COLO668 (cell line): ENCODE results near the gene PGK2.

Experiments used
- DNase-seq: peaks from one replicate; lab custom pipeline; 2025; ENCODE audit not compliant: unreplicated experiment; lab: John Stamatoyannopoulos, UW

Gene PGK2

GRCh38 chr6:49787176-49787575 is at the start of gene PGK2:
TSS of gene PGK2 (minus strand) at chr6:49787285. CDS start at chr6:49787187, 98 bp downstream.
- no peak for DNase-seq

DNA sequence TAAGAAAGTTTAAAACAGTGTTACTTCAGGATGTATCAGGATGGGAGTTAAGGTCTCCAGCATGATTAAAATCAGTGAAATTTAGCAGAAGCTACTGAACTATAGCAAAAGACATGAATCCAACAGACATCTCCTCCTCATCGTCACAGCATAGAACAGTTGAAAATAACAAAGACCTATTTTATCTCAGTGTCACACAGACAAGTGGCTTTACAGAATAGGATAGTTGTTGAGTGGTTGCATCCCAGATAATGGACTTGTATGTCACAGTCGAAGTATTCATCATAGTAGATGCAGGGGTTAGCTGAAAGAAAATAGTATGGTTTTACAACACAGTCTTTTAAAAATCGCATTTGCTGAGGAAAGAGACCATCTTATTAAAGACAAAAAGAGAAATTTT is 48.1 kb upstream of the PGK2 start:
- DNase-seq = no peak

GRCh38 chr6:49833386-49833785 is 46.3 kb upstream of the PGK2 start:
- DNase-seq = no peak

DNA sequence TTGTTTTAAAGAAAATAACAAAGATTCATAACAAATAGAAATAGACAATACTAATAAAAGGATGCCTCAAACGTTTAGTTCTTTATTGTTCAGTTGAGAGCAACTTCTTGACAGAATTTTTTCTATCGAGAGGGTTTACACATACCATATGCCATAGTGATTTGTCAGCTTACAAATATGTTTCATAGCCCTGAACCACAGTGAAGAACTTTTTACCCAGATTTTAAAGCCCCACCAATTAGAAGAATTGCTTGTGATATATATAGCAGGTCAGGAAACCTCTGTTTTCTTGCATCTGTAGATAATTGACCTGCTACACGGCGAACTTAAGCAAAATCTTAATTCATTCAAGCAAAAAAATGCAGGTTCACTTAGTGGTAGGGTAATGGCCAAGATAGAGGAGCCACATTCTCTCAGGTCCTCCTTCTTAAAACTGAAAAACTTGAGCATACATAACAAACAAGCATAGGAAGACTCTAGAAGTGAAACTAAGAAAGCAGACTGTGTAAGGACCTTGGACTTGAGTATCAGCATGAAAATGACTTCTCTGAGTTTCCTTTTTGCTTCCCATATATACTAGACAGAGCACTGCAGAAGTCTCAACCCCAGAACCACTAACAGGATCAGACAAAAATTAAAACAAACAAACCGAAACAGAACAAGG is 39.8 kb upstream of the PGK2 start:
- DNase-seq = no peak

- no peak for DNase-seq
Observed at GRCh38 chr6:49815166-49815565, 28.1 kb upstream of the PGK2 start.

DNA sequence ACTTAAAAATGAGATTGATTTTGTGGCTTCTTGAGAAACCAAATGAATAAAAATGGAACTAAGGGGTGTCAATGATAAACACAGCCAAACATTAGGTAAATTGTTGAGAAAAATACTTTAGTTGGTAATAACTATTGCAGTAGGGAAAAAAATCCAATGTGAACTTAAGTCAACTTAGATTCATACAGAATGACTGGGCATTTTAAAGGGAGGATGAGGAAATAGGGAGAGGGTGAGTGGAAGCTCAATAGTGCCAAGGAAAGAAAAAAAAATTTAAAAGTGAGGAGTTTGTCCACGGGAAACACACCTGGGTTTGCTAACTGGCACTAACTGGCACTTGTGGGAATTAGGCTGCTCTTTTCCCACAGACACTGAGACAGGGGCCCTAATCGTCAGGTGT is 26.2 kb upstream of the PGK2 start:
- DNase-seq = no peak

DNA sequence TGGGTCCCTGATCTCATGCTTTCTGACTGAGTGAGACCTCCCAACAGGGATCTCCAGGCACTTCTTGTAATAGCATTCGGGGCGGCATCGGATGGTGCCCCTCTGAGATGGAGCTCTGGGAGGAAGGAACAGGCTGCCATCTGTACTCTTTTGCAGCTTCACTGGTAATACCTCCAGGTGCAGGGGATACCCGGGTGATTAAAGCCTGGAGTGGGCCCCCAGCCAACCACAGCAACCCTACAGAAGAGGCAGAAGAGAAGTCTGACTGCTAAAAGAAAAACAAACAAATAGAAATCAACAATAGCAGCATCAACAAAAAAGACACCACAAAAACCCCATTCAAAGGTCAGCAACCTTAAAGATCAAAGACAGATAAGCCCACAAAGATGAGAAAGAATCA is 19.1 kb upstream of the PGK2 start:
- no peak for DNase-seq

GRCh38 chr6:49805246-49805645 is 18.2 kb upstream of the PGK2 start:
- no peak for DNase-seq

DNA sequence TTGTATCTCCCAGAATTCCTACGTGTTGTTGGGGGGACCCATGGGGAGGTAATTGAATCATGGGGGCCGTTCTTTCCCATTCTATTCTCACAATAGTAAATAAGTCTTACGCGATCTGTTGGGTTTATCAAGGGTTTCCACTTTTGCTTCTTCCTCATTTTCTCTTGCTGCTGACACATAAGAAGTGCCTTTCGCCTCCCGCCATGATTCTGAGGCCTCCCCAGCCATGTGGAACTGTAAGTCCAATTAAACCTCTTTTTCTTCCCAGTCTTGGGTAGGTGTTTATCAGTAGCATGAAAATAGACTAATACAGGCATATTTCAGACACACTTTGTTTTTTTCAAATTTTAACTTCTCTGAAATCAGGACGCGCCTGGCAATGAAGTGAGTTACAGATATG is 14.4 kb upstream of the PGK2 start:
- no peak for DNase-seq

DNA sequence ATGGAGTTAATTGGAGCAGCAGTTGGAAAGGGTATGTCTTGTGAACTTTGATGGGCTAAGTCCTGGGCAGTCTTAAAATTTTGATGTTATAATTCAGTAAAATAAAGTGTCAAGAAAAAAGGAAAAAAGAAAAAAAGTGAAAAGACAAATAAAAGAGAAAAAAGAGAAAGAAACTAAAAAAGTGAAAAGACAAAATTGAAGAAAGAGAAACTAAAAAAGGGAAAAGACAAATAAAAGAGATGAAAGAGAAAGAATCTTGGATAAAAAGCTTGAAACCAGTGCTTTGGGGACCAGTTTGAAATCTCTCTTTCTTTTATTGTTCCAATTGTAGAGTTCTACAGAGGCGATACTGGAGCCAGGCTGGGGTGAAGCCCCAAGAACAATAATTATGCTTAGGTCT is 12.0 kb upstream of the PGK2 start:
- no peak for DNase-seq

DNA sequence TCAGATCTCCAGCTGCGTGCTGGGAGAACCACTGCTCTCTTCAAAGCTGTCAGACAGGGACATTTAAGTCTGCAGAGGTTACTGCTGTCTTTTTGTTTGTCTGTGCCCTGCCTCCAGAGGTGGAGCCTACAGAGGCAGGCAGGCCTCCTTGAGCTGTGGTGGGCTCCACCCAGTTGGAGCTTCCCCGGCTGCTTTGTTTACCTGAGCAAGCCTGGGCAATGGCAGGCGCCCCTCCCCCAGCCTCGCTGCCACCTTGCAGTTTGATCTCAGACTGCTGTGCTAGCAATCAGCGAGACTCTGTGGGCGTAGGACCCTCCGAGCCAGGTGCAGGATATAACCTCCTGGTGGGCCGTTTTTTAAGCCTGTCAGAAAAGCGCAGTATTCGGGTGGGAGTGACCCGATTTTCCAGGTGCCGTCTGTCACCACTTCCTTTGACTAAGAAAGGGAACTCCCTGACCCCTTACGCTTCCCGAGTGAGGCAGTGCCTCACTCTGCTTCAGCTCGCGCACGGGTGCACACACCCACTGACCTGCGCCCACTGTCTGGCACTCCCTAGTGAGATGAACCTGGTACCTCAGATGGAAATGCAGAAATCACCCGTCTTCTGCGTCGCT is 9.9 kb upstream of the PGK2 start:
- DNase-seq = peak; percentile 11

DNA sequence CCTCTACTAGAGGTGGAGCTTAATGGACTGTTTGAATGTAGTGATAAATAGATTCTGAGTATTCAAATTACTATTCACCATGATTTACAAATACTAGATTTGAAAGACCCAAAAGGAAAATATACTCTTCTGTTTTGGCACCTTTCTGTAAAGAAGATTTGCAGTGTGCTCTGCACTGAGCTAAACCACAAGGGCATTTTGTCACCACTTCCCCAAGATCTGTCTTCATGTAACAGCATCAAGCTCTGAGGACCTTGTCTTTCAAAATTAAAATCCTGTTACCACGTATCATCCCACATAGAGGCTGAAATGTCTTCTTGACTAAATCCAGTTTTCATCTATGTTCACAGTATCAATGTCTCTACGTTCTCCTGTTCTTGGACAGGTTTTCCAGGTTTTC is 3.3 kb upstream of the PGK2 start:
- DNase-seq = no peak

DNA sequence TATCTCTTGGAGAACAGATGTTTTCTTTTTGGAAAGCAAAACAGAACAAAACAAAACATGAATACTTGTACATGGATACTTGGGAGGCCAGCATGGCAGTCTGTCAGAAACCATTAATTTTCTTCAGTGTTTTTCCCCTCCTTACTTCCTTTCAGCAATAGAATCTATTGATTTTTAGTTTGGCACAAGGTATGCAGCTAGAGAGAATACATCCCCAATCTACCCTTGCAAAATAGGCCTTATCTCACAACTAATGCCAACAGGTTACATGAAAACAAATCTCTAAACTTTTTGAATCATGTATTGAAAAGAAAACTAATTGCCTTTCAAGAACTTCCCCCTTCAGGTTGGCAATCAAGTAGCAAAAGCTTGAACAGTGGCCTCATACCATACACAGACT is 2.8 kb downstream of the PGK2 start:
- no peak for DNase-seq

DNA sequence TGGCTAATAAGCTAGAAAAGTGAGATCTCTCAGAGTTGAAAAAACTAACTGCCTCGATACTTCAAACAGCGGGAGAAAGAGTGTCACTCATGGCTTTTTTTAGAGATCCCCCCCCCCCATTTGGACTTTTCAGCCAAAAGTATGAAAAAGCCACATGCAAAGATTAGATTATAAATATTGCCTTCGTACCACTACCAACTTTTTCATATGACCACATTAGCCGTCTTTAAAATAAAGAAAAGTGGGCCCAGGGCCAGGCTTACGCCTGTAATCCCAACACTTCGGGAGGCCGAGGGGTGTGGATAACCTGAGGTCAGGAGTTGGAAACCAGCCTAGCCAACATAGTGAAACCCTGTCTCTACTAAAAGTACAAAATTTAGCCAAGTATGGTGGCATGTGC is 4.4 kb downstream of the PGK2 start:
- DNase-seq = no peak

DNA sequence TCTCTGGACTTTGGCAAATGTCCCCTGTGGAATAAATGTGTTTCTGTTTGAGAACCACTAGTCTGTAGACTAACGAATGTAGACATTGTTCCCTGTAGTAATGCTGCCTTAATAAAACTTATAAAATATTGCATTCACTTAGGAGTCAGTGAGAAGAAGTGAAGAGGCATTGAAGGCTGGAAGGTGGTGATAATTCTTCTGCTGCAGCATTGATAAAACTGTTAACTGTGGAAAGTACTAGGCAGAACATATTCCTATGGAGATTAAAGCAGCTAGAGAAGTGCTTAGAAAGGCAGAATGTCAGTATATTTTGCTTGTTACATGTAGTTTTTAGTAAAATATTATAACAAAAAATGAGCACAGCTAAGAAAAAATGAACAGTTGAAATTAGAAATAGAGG is 4.8 kb downstream of the PGK2 start:
- DNase-seq = no peak

DNA sequence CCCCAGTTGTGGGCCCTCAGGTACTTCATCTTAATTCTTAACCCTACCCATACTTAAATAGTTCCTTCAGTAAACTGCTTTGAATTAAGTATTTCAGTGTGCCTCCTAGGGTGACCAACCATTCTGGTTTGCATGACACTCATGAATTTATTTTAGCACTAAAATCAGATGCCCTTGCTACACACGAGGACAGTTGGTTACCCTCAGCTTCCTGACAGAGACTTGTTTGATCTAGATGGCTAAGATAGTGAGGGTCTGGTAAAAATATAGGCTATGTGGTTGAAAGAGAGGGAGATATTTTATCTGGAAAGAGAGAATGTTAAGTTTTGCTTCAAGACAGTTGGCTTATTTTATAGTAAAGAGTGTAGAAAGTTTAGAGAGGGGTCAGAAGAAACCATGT is 10.6 kb downstream of the PGK2 start:
- no peak for DNase-seq

GRCh38 chr6:49775043-49775442 is 12.0 kb downstream of the PGK2 start:
- no peak for DNase-seq

DNA sequence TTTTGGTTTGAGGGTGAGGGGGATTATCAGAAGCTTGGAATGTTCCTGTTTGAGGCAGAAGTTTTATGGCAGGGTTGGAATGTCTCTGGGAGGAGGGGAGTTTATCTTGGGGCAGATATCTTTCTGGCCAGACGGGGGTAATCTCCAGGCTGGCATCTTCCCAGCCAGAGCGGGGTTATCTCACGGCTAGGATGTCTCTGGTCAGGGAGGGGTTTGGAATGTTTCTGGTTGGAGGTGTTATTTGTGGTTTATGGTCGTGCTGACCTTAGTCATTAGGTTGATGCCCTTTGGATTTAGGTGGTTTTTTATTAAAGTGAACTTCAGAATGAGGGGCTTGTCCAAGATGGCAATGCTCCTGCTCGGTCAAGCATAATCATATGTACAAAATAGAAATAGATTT is 14.8 kb downstream of the PGK2 start:
- DNase-seq = no peak

- DNase-seq = no peak
Observed at GRCh38 chr6:49766762-49767161, 20.3 kb downstream of the PGK2 start.

DNA sequence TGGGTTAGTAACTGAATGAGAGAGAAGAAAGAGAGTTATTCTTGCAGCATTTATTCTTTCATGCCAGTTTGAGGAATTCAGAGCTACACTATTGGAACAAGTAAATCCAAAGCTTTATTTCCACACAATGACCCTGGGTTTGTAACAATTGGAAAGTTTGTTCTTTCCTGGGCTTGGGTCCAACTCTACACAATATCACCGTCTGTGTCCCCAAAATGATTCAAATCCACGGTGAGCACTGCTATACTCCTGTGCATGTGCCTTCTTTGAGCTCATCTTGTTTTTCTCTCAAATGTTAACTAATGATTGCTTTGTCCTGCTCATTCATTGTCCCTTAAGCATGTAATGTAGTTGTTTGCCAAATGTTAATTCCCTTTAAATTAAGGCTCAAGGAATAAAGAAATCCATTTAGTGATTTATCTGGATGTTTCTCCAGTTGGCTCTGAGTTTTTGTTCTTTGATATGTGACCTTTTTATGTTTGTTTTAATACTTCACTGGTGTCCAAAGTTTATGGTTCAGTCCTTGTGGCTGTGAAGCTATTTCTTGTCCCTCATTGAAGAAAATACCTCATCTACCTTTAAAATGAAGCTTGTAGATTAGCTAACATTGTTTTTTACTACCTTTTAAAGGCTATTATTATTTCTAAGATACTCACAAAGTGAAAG is 22.4 kb downstream of the PGK2 start:
- DNase-seq = no peak

- DNase-seq = no peak
Observed at GRCh38 chr6:49744259-49744658, 42.8 kb downstream of the PGK2 start, which contains the start of gene CRISP3. TSS of gene CRISP3 (minus strand) at chr6:49744388. CDS start at chr6:49744367, 21 bp downstream.

DNA sequence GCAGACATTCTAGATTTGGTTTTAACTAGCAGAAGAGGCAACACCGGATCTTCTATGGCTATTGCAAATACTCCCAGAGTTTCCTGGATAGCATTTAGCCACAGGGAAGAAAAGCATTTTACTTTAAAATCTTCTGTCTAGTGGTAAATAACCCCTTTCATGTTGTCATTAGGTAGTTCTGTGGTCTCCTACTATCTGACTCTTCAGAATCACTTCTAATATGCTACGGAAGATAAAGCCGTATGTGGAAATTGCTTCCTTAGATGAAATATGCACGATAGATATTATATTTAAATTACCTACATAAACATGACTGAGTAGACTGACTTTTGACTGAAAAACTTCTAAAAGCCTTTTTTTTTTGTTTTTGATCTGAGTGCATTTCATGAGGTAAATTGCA is 43.7 kb downstream of the PGK2 start:
- DNase-seq = no peak

GRCh38 chr6:49739423-49739822 is 47.7 kb downstream of the PGK2 start:
- no peak for DNase-seq
